ENCODE results near the gene CNGA2. TPM values are rescaled to one million over a fixed set of nuclear protein-coding genes. Genes with fewer than 3 reads are reported as not detected.

Gene CNGA2
- total and polyA plus RNA-seq, 9 of the 15 experiments (the other 6 are each of a cell fraction or from before 2014, with no cell fraction given), result not detected

DNA sequence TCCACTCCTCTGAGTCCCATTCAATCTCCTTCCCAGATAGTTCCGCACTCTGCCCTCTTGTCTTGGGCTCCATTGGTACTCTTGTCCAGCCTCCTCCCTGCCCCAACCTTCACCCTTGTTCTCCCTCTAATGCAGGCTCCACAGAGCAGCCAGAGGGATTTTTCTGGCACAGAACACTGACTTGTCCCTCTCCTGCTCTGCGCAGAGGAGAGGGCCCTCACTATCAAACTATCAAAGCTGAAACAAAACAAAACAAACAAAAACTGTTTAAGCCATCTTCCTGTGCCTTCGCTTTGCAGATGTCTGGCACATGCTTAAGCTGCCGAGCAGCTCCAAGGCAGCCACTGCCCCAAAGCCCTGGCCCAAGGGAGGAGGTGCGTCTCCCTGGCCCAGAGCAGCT is 2.9 kb downstream of the CNGA2 start:
- in situ Hi-C loops (cut with MboI), result no loop called here
- FAIRE-seq (no peak), ATAC-seq (no peak), DNase-seq (ENCODE audit: extremely low read depth in 1 of 4, low spot score in 3 of 4) (no peak)
- Histone ChIP-seq H3K9ac (ENCODE audit: insufficient read depth in 1 of 2, low read depth in 2 of 2, low read length in 2 of 2) (no peak overlapping the region), H3K27me3 (ENCODE audit: control insufficient read depth in 2 of 2, insufficient read depth in 2 of 2, low read length in 2 of 2) (peaks cover 0 to 38% of the 10 kb centered on the region in 2 experiments; a peak in 4 of 5 replicates), H3K36me3 (ENCODE audit: control insufficient read depth, insufficient read depth, low read length) (no peaks in the 10 kb centered on the region), H3K9me1 (ENCODE audit: control insufficient read depth, insufficient read depth, low read length) (no peaks in the 10 kb centered on the region), H2AFZ (ENCODE audit: low read depth, low read length) (no peak overlapping the region), H3K4me2 (ENCODE audit: insufficient read depth, low read length) (no peak overlapping the region), H3K27ac (ENCODE audit: extremely low read depth, low read depth, low read length) (no peak overlapping the region), H3K79me2 (ENCODE audit: control insufficient read depth, insufficient read depth, low read length) (no peaks in the 10 kb centered on the region), H3K4me3 (no peak overlapping the region), H3K9me3 (replicated peaks; ENCODE audit: control insufficient read depth, insufficient read depth, low read depth, low read length) (no peaks in the 10 kb centered on the region), H4K20me1 (replicated peaks; ENCODE audit: control insufficient read depth, insufficient read depth, low read length) (no peaks in the 10 kb centered on the region), H3K4me1 (replicated peaks in 1 of 2; ENCODE audit: control insufficient read depth in 2 of 2, insufficient read depth in 2 of 2, low read length in 2 of 2) (no peaks in the 10 kb centered on the region)
- ChIA-PET POLR2A (interaction anchor here (0.7 kb wide), 1 partner anchor 919 kb away, joined by 3 read pairs; no protein-coding TSS in a partner anchor), CTCF (ENCODE audit: low intra/inter-chr PET ratio) (no interaction called here)
- WGBS (ENCODE audit: insufficient coverage, low coverage, missing lambda C conversion rate), result 0% methylated on average over 5 of the region's 5 CpGs
- no TSS peak for BruUV-seq (replicated peaks)
- TF ChIP-seq EZH2 (IDR thresholded peaks at IDR 0.05; ENCODE audit: borderline replicate concordance, low read depth, low read length) (no peak), ZKSCAN8 (CRISPR knock-in tag; IDR thresholded peaks at IDR 0.05) (no peak), OTX1 (CRISPR knock-in tag; IDR thresholded peaks at IDR 0.05) (no peak), ZNF584 (CRISPR knock-in tag; IDR thresholded peaks at IDR 0.05; ENCODE audit: low read depth) (no peak), CC2D1A (IDR thresholded peaks at IDR 0.05) (no peak), RNF219 (CRISPR knock-in tag; IDR thresholded peaks at IDR 0.05) (no peak), ZNF764 (CRISPR knock-in tag; IDR thresholded peaks at IDR 0.05; ENCODE audit: low read depth) (no peak), NR3C1 (CRISPR knock-in tag; IDR thresholded peaks at IDR 0.05) (no peak), KHSRP (IDR thresholded peaks at IDR 0.05) (no peak), SREBF2 (CRISPR knock-in tag; IDR thresholded peaks at IDR 0.05) (no peak), SIN3A (IDR thresholded peaks at IDR 0.05; ENCODE audit: borderline replicate concordance in 2 of 2, control insufficient read depth in 1 of 2, low read depth in 2 of 2, low read length in 2 of 2) (no peak), MCM3 (IDR thresholded peaks at IDR 0.05) (no peak)
- intact Hi-C loops (cut with micrococcal nuclease), result no loop called here

Data from K562 (cell line).